GM12892 (cell line): ENCODE data around the gene FANCG.

Experiments used
- POLR2A ChIP-seq: IDR thresholded peaks from 2 replicates; pipeline ENCODE4 v1.6.1; 2011; ENCODE audit warnings: low read depth, low read length, control low read depth
- POLR2AphosphoS5 ChIP-seq: IDR thresholded peaks from 2 replicates; pipeline ENCODE4 v1.6.1; 2011; ENCODE audit warnings: low read depth, low read length, control low read depth

- no peak for TF ChIP-seq POLR2A
- no peak for TF ChIP-seq POLR2AphosphoS5
These were observed 35.7 kb downstream of the FANCG start for GRCh38 chr9:35044071-35044470.
